GM12892 (cell line): ENCODE results near the gene TMEM200B.
"Not testable (repeated sequence)": the region's sequence is repeated elsewhere in the genome, so short reads cannot be mapped to it uniquely, and the experiment has no call there.

Source experiments
- POLR2A ChIP-seq: IDR thresholded peaks from 2 replicates; pipeline ENCODE4 v1.6.1; 2011; ENCODE audit warnings: low read depth, low read length, control low read depth
- TAF1 ChIP-seq: IDR thresholded peaks from 2 replicates; pipeline ENCODE4 v1.6.1; 2011; ENCODE audit warnings: low read depth, mild to moderate bottlenecking, control low read depth, low read length, borderline replicate concordance

DNA sequence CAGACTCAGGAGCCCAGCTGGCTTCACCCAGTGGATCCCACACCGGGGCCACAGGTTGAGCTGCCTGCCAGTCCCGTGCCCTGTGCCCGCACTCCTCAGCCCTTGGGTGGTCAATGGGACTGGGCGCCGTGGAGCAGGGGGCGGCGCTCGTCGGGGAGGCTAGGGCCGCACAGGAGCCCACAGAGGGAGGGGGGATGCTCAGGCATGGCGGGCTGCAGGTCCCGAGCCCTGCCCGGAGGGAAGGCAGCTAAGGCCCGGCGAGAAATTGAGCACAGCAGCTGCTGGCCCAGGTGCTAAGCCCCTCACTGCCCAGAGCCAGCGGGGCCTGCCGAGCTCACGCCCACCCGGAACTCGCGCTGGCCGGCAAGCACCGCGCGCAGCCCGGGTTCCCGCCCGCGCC, 7.4 kb upstream of the TMEM200B start:
- not testable (repeated sequence) for TF ChIP-seq POLR2A, TAF1
